ENCODE results near the gene ARIH1. TPM values are rescaled to one million over a fixed set of nuclear protein-coding genes. Genes with fewer than 3 reads are reported as not detected.

ARIH1 gene
- total and polyA plus RNA-seq, 2 experiments from 2014 or later: 30.5 to 48.6 TPM

- no peak for TF ChIP-seq ZNF462 (CRISPR knock-in tag; IDR thresholded peaks at IDR 0.05)
- TF ChIP-seq ETS1 (IDR thresholded peaks at IDR 0.05): no peak
- TF ChIP-seq, protein P1, sequence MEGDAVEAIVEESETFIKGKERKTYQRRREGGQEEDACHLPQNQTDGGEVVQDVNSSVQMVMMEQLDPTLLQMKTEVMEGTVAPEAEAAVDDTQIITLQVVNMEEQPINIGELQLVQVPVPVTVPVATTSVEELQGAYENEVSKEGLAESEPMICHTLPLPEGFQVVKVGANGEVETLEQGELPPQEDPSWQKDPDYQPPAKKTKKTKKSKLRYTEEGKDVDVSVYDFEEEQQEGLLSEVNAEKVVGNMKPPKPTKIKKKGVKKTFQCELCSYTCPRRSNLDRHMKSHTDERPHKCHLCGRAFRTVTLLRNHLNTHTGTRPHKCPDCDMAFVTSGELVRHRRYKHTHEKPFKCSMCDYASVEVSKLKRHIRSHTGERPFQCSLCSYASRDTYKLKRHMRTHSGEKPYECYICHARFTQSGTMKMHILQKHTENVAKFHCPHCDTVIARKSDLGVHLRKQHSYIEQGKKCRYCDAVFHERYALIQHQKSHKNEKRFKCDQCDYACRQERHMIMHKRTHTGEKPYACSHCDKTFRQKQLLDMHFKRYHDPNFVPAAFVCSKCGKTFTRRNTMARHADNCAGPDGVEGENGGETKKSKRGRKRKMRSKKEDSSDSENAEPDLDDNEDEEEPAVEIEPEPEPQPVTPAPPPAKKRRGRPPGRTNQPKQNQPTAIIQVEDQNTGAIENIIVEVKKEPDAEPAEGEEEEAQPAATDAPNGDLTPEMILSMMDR (conservative IDR thresholded peaks at IDR 0.05; ENCODE audit: low read depth in 2 of 2): no peak
Measured at GRCh38 chr15:72559781-72560180, 85.7 kb downstream of the ARIH1 start (continued).

GRCh38 chr15:72560458-72560857 is 86.3 kb downstream of the ARIH1 start:
- H3K79me2 ChIP-seq (replicated peaks; ENCODE audit: insufficient read depth): peaks cover 35% of the 10 kb centered on the region; the same call in 1 of the 2 replicates
- peaks cover 8% of the 10 kb centered on the region; the same call in 1 of the 2 replicates for H3K36me3 ChIP-seq (ENCODE audit: insufficient read depth)
- Mint-ChIP-seq H3K4me1 (no peaks in the 10 kb centered on the region), H3K36me3 (ENCODE audit: low read depth) (peaks cover 27% of the 10 kb centered on the region; the same call in 2 of the 3 replicates), H3K27me3 (ENCODE audit: insufficient read depth, low read depth, poor library complexity) (peaks cover 2% of the 10 kb centered on the region), H3K27ac (no peak overlapping the region), H3K9me3 (no peaks in the 10 kb centered on the region), H3K4me3 (no peak overlapping the region)
- H3K27me3 ChIP-seq (ENCODE audit: insufficient read depth): no peaks in the 10 kb centered on the region
- H3K27ac ChIP-seq (ENCODE audit: low read depth): peak overlapping the region; percentile 20; the same call in 1 of the 2 replicates
- no peak for TF ChIP-seq ETS1 (IDR thresholded peaks at IDR 0.05)
- TF ChIP-seq ZNF331 (CRISPR knock-in tag; IDR thresholded peaks at IDR 0.05; ENCODE audit: low read depth): no peak
- TF ChIP-seq EZH2 (IDR thresholded peaks at IDR 0.05; ENCODE audit: low read depth, unreplicated experiment): no peak
- no peak overlapping the region for H3K4me3 ChIP-seq
- no peak for DNase-seq (ENCODE audit: low spot score)
- peaks cover 23% of the 10 kb centered on the region for H4K20me1 ChIP-seq (replicated peaks; ENCODE audit: insufficient read depth)
- no peaks in the 10 kb centered on the region for H3K9me2 ChIP-seq (ENCODE audit: insufficient read depth)
- 0 out of 2 replicates have a peak, but pooled peaks cover 2% of the 10 kb centered on the region for H3F3A ChIP-seq (replicated peaks; ENCODE audit: low read depth)
- H3K4me1 ChIP-seq (ENCODE audit: insufficient read depth): no peaks in the 10 kb centered on the region
- no peak for ATAC-seq
- no peak overlapping the region for H2AFZ ChIP-seq
- H3K4me2 ChIP-seq: no peak overlapping the region
